HepG2 (cell line): ENCODE measurements around the gene TMEM256. TPM values are rescaled to one million over a fixed set of nuclear protein-coding genes. Genes with fewer than 3 reads are reported as not detected.
A peak's percentile ranks its signal among the peaks of the same experiment; 100 is the strongest.

Experiments used
- CENPX ChIP-seq: sonication (generic); formaldehyde crosslinking; IDR thresholded peaks from 2 replicates; pipeline ENCODE4 v1.9.0; 2021; ENCODE audit warnings: mild to moderate bottlenecking, missing genetic modification reagents, moderate library complexity
- HDAC1 ChIP-seq: sonication (generic); formaldehyde crosslinking; IDR thresholded peaks from 2 replicates; pipeline ENCODE4 v1.5.1; 2020; ENCODE audit warnings: mild to moderate bottlenecking, missing genetic modification reagents
- NAIF1 ChIP-seq: sonication (generic); formaldehyde crosslinking; IDR thresholded peaks from 2 replicates; pipeline ENCODE4 v1.5.0; 2020; ENCODE audit warnings: mild to moderate bottlenecking, missing genetic modification reagents, borderline replicate concordance
- NCOA5 ChIP-seq: sonication (generic); formaldehyde crosslinking; IDR thresholded peaks from 2 replicates; pipeline ENCODE4 v1.4.0; 2020; ENCODE audit warnings: missing genetic modification reagents
- ONECUT2 ChIP-seq: sonication (generic); formaldehyde crosslinking; IDR thresholded peaks from 2 replicates; pipeline ENCODE4 v1.4.0; 2020; ENCODE audit warnings: missing genetic modification reagents
- POGK ChIP-seq: sonication (generic); formaldehyde crosslinking; conservative IDR thresholded peaks from 2 replicates; pipeline ENCODE4 v1.8.0; 2022; ENCODE audit warnings: mild to moderate bottlenecking, moderate library complexity, missing genetic modification reagents
- PPARG ChIP-seq: conservative IDR thresholded peaks from 2 replicates; pipeline ENCODE4 v1.6.1; 2016; ENCODE audit warnings: missing biosample characterization, missing genetic modification reagents
- RAD51 ChIP-seq: fragments of 450-650 bp; IDR thresholded peaks from 2 replicates; pipeline ENCODE4 v1.6.1; 2016; ENCODE audit warnings: borderline replicate concordance
- SIN3B ChIP-seq: fragments of 150-350 bp; IDR thresholded peaks from 2 replicates; pipeline ENCODE4 v1.6.1; 2014; ENCODE audit warnings: low read length
- SRSF9 ChIP-seq: fragments of 200-400 bp; formaldehyde crosslinking; IDR thresholded peaks from 2 replicates; pipeline ENCODE4 v1.6.1; 2018; ENCODE audit warnings: borderline replicate concordance, mild to moderate bottlenecking, low read depth, low read length; ENCODE audit not compliant: insufficient read depth, poor library complexity, severe bottlenecking
- THAP11 ChIP-seq: IDR thresholded peaks from 2 replicates; pipeline ENCODE4 v1.6.1; 2016; ENCODE audit warnings: missing biosample characterization, missing genetic modification reagents
- ZBTB8A ChIP-seq: sonication (generic); formaldehyde crosslinking; IDR thresholded peaks from 2 replicates; pipeline ENCODE4 v1.4.0; 2020; ENCODE audit warnings: mild to moderate bottlenecking, low read depth, missing genetic modification reagents, borderline replicate concordance
- ZNF124 ChIP-seq: sonication (generic); formaldehyde crosslinking; IDR thresholded peaks from 2 replicates; pipeline ENCODE4 v1.4.0; 2020; ENCODE audit warnings: missing genetic modification reagents
- ZNF142 ChIP-seq: sonication (generic); formaldehyde crosslinking; IDR thresholded peaks from 2 replicates; pipeline ENCODE4 v1.4.0; 2020; ENCODE audit warnings: missing genetic modification reagents
- ZNF703 ChIP-seq: sonication (generic); formaldehyde crosslinking; IDR thresholded peaks from 2 replicates; pipeline ENCODE4 v1.5.1; 2020; ENCODE audit warnings: missing genetic modification reagents, mild to moderate bottlenecking, moderate library complexity, borderline replicate concordance
- ZXDC ChIP-seq: sonication (generic); formaldehyde crosslinking; IDR thresholded peaks from 2 replicates; pipeline ENCODE4 v1.5.0; 2020; ENCODE audit warnings: mild to moderate bottlenecking, missing genetic modification reagents
- polyA plus RNA-seq, 8 experiments: library from polyadenylated mRNA; depleted of rRNA in 3 of 8; stranded (reverse) in 7 of 8; unstranded in 1 of 8; fragments of >200 nt; fragmentation: Illumina TruSeq in 4 of 8; extraction: Trizol in 4 of 8; gene quantifications; 2 replicates each; pipeline versions ENCODE4 v1.2.1 to v1.2.3, GENCODE V29; 2011 to 2016; ENCODE audit warnings: low read depth in 4 of 8, missing spikeins in 1 of 8, mixed read lengths in 1 of 8; ENCODE audit not compliant: insufficient read depth in 1 of 8
- total RNA-seq, 5 experiments: library from RNA; depleted of rRNA; stranded (reverse); fragments of >200 nt; fragmentation: Illumina TruSeq; extraction: Trizol; gene quantifications; 2 replicates each; pipeline ENCODE4 v1.2.3, GENCODE V29; 2016; ENCODE audit warnings: low read depth in 1 of 5
- TF ChIP-seq, protein P1 (sequence below): sonication (generic); formaldehyde crosslinking; IDR thresholded peaks from 2 replicates; pipeline ENCODE4 v1.8.1; 2023; ENCODE audit warnings: mild to moderate bottlenecking, missing genetic modification reagents, borderline replicate concordance

Gene TMEM256
- total and polyA plus RNA-seq, 2 of the 13 experiments (the other 11 are each of a cell fraction or from before 2014, with no cell fraction given), result 231 to 252 TPM

DNA sequence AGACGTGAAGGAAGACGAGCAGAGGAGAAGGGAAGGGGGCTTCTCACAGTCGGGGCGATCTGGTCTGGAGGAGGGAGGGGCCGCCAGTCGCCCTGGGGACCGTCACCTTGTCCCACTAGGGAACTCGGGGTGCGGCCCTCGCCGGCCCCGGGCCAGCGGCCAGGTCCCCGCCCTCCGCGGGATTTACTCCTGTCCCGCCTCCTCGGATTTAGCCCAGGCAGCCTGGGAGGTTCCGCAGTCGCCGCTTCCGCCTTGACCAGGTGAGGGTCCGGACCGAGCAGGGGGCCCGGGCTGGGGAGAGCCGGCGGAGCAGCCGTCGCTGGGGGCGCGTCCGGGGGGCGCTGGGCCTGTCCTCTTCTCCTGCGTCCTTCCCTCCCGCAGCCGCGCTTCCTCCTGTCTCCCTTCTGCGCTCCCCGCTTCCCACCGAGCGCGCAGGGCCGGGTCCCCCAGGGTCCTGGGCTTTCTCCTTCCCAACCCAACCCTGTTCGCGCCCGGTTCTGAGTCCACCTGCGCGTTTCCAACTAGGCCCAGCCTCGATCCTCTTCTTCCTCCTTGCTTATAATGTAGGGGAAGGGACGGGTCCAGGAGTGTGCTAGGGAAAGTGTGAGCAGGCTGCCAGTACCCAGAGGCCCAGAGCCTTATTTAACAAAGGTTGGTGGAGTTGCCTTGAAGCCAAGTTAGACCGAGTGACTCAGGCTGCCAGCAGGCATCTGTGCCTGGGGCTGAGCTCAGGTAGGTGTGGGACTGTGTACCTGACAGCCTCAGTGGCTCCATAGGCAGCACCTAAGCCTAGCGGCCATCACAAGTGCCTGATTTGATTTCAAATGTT lies 22.8 kb downstream of the TMEM256 start, which contains the start of gene TNK1 (continued):
- TF ChIP-seq, protein P1, sequence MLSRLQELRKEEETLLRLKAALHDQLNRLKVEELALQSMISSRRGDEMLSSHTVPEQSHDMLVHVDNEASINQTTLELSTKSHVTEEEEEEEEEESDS (CRISPR knock-in tag), result no peak
- TF ChIP-seq THAP11 (CRISPR knock-in tag) (no peak), NCOA5 (CRISPR knock-in tag) (no peak), HDAC1 (CRISPR knock-in tag) (peak; percentile 50; the same call in 1 of the 2 replicates), SRSF9 (no peak), NAIF1 (no peak), ZNF124 (CRISPR knock-in tag) (no peak), RAD51 (no peak), SIN3B (no peak), ZBTB8A (CRISPR knock-in tag) (no peak), ZXDC (CRISPR knock-in tag) (peak; percentile 27; the same call in 1 of the 2 replicates), POGK (no peak), PPARG (CRISPR knock-in tag) (no peak), ONECUT2 (CRISPR knock-in tag) (no peak), ZNF703 (CRISPR knock-in tag) (no peak), ZNF142 (CRISPR knock-in tag) (0 out of 2 replicates have a peak, but pooled peaks have one; percentile 11), CENPX (CRISPR knock-in tag) (no peak)
